Transverse colon (tissue), 4 donors: Measurements from ENCODE around the gene NTF4. TPM values are rescaled to one million over a fixed set of nuclear protein-coding genes. Genes with fewer than 3 reads are reported as not detected.
"Not testable (repeated sequence)": the region's sequence is repeated elsewhere in the genome, so short reads cannot be mapped to it uniquely, and the experiment has no call there.

Source experiments
- DNase-seq: peaks from one replicate; pipeline ENCODE4 v3.0.0-alpha.2; 2019
- H3K27ac ChIP-seq, 4 donors: fragments of 200-600 bp; sonication (generic); 2 replicates each; pipeline ENCODE4 v1.5.1; 2016 to 2018; ENCODE audit warnings: inconsistent platforms in 4 of 4
- H3K27me3 ChIP-seq: fragments of 200-600 bp; sonication (generic); 2 replicates; pipeline ENCODE4 v1.5.1; 2017; ENCODE audit warnings: inconsistent platforms
- H3K36me3 ChIP-seq, 4 donors: fragments of 200-600 bp; sonication (generic); 2 replicates each; pipeline ENCODE4 v1.5.1; 2017 to 2019; ENCODE audit warnings: inconsistent platforms in 4 of 4
- H3K4me1 ChIP-seq, 4 donors: fragments of 200-600 bp; sonication (generic); 2 replicates each; pipeline ENCODE4 v1.5.1; 2017 to 2020; ENCODE audit warnings: inconsistent platforms in 4 of 4
- H3K4me3 ChIP-seq, 4 donors: fragments of 200-600 bp; sonication (generic); 1 replicate in 1 of 4; 2 replicates in 3 of 4; pipeline versions ENCODE4 v1.5.1 to v1.6.1; 2017 to 2019; ENCODE audit warnings: inconsistent platforms in 4 of 4
- H3K9me3 ChIP-seq, 2 donors: fragments of 200-600 bp; sonication (generic); 2 replicates each; pipeline ENCODE4 v1.5.1; 2017 to 2019; ENCODE audit warnings: inconsistent platforms in 2 of 2
- EP300 ChIP-seq: sonication (generic); formaldehyde crosslinking; IDR thresholded peaks from one replicate; pipeline ENCODE4 v1.6.1; 2017; ENCODE audit warnings: antibody characterized with exemption, low read depth
- POLR2A ChIP-seq: fragments of 450-650 bp; IDR thresholded peaks from one replicate; pipeline ENCODE4 v1.6.1; 2016; ENCODE audit warnings: antibody characterized with exemption, mild to moderate bottlenecking, moderate library complexity
- POLR2AphosphoS5 ChIP-seq, 3 donors: sonication (generic); formaldehyde crosslinking; IDR thresholded peaks; one replicate each; pipeline ENCODE4 v1.6.1; 2016; ENCODE audit warnings: antibody characterized with exemption in 3 of 3
- WGBS, 2 donors: methylation state at CpG; one replicate each; pipeline ENCODE4 v1.1.5; 2018; ENCODE audit warnings: low coverage in 1 of 2; 5-methylcytosine and 5-hydroxymethylcytosine counted together
- in situ Hi-C, 4 donors: fragments of 200-750 bp; cut with MboI; loops; one replicate each; pipeline versions ENCODE4 v1.15.0 to v1.15.1; 2017; ENCODE audit warnings: low sequenced_read_pairs in 3 of 4, low pct_ligation_motif_present in 1 of 4, low pct_unique_long_range_greater_than_20kb in 1 of 4
- intact Hi-C: fragments of 100-400 bp; cut with DNase I; formaldehyde crosslinking; loops from one replicate; pipeline ENCODE4 v1.15.1; 2023; ENCODE audit warnings: low total_unique reads
- total RNA-seq, 4 donors: library from RNA; depleted of rRNA; stranded (reverse); fragments of >200 nt; gene quantifications; one replicate each; pipeline ENCODE4 v1.1.0, GENCODE V29; 2016
- TF ChIP-seq, protein P1 (sequence below), 5 experiments: fragments of 200-600 bp in 3 of 5; fragments of 450-650 bp in 2 of 5; sonication (generic) in 3 of 5; IDR thresholded peaks; 1 replicate in 2 of 5; 2 replicates in 3 of 5; pipeline ENCODE4 v1.5.1; 2016 to 2017; ENCODE audit warnings: antibody characterized with exemption in 5 of 5, inconsistent platforms in 3 of 5, mild to moderate bottlenecking in 2 of 5, moderate library complexity in 1 of 5

The NTF4 gene
- total RNA-seq, 4 donors from 2014 or later = not detected

DNA sequence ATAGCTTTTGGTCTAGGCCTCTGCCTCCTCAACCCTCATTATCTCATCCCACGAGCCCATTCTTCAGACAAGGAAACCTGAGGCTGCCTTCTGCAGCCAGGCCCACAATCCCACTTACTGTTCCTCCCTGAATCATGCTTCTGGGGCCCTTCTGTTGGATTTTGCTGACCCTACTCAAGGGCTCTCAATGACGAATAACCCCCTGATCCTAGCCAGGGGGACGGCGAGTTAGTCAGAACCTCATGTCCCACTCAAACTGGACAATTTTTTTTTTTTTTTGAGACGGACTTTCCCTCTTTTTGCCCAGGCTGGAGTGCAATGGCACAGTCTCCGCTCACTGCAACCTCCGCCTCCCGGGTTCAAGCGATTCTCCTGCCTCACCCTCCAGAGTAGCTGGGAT lies 42.5 kb downstream of the NTF4 start:
- no peak for DNase-seq
- H3K4me1 ChIP-seq = peaks cover 9 to 25% (median 23%) of the 10 kb centered on the region in 4 donors
- no peak overlapping the region for H3K27ac ChIP-seq
- no peak overlapping the region for H3K4me3 ChIP-seq
- 88 to 94% methylated on average over 8 to 9 of the region's 9 CpGs for WGBS, 2 donors
- TF ChIP-seq EP300 = no peak
- TF ChIP-seq, protein P1, sequence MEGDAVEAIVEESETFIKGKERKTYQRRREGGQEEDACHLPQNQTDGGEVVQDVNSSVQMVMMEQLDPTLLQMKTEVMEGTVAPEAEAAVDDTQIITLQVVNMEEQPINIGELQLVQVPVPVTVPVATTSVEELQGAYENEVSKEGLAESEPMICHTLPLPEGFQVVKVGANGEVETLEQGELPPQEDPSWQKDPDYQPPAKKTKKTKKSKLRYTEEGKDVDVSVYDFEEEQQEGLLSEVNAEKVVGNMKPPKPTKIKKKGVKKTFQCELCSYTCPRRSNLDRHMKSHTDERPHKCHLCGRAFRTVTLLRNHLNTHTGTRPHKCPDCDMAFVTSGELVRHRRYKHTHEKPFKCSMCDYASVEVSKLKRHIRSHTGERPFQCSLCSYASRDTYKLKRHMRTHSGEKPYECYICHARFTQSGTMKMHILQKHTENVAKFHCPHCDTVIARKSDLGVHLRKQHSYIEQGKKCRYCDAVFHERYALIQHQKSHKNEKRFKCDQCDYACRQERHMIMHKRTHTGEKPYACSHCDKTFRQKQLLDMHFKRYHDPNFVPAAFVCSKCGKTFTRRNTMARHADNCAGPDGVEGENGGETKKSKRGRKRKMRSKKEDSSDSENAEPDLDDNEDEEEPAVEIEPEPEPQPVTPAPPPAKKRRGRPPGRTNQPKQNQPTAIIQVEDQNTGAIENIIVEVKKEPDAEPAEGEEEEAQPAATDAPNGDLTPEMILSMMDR (IDR thresholded peaks at IDR 0.05) = no peak
- no peak for TF ChIP-seq POLR2A
- in situ Hi-C loops = no loop called here
- no peaks in the 10 kb centered on the region for H3K36me3 ChIP-seq
- H3K9me3 ChIP-seq = no peaks in the 10 kb centered on the region
- intact Hi-C loops = no loop called here
- H3K27me3 ChIP-seq = peaks cover 40% of the 10 kb centered on the region

- Histone ChIP-seq H3K27ac (no peak overlapping the region), H3K36me3 (no peaks in the 10 kb centered on the region), H3K9me3 (no peaks in the 10 kb centered on the region), H3K27me3 (peaks cover 40% of the 10 kb centered on the region), H3K4me1 (peaks cover 9 to 25% (median 23%) of the 10 kb centered on the region in 4 donors), H3K4me3 (no peak overlapping the region)
- TF ChIP-seq EP300 (no peak), POLR2AphosphoS5 (IDR thresholded peaks at IDR 0.05) (no peak), POLR2A (no peak)
- TF ChIP-seq, protein P1 (IDR thresholded peaks at IDR 0.05) = no peak
- in situ Hi-C loops = no loop called here
- DNase-seq = no peak
- intact Hi-C loops = no loop called here
- 14 to 28% methylated on average over 4 to 16 of the region's 16 CpGs for WGBS, 2 donors
Measured at GRCh38 chr19:49020931-49021895, 43.4 kb downstream of the NTF4 start.

- DNase-seq = no peak
- in situ Hi-C loops (no loop called here), intact Hi-C loops (no loop called here)
- WGBS, 2 donors = 71% methylated on average over 11 of the region's 11 CpGs; no CpG with 5 or more reads in 1 of the 2 donors
- Histone ChIP-seq H3K4me3 (no peak overlapping the region), H3K4me1 (peaks cover 9 to 25% (median 23%) of the 10 kb centered on the region in 4 donors), H3K36me3 (no peaks in the 10 kb centered on the region), H3K9me3 (no peaks in the 10 kb centered on the region), H3K27ac (no peak overlapping the region), H3K27me3 (peaks cover 40% of the 10 kb centered on the region)
- TF ChIP-seq POLR2AphosphoS5 (IDR thresholded peaks at IDR 0.05) = no peak
- TF ChIP-seq, protein P1 (IDR thresholded peaks at IDR 0.05) = no peak
Measured at GRCh38 chr19:49020342-49020741, 44.3 kb downstream of the NTF4 start.

GRCh38 chr19:49019242-49019932 lies 45.2 kb downstream of the NTF4 start:
- in situ Hi-C loops = no loop called here
- peaks cover 9 to 25% (median 23%) of the 10 kb centered on the region in 4 donors for H3K4me1 ChIP-seq
- H3K27me3 ChIP-seq = peaks cover 40% of the 10 kb centered on the region
- WGBS, 2 donors = 29% methylated on average over 32 of the region's 41 CpGs; no CpG with 5 or more reads in 1 of the 2 donors
- peak overlapping the region in 3 of 4 donors; percentile 30 to 59 (median 39) for H3K4me3 ChIP-seq
- intact Hi-C loops = no loop called here
- H3K9me3 ChIP-seq = no peaks in the 10 kb centered on the region
- no peak for TF ChIP-seq POLR2AphosphoS5 (IDR thresholded peaks at IDR 0.05)
- TF ChIP-seq POLR2A = no peak
- TF ChIP-seq, protein P1 (IDR thresholded peaks at IDR 0.05) = peak in 1 of 5 experiments; percentile 12
- TF ChIP-seq EP300 = no peak
- H3K36me3 ChIP-seq = no peaks in the 10 kb centered on the region
- peak; percentile 84 for DNase-seq
- no peak overlapping the region for H3K27ac ChIP-seq

DNA sequence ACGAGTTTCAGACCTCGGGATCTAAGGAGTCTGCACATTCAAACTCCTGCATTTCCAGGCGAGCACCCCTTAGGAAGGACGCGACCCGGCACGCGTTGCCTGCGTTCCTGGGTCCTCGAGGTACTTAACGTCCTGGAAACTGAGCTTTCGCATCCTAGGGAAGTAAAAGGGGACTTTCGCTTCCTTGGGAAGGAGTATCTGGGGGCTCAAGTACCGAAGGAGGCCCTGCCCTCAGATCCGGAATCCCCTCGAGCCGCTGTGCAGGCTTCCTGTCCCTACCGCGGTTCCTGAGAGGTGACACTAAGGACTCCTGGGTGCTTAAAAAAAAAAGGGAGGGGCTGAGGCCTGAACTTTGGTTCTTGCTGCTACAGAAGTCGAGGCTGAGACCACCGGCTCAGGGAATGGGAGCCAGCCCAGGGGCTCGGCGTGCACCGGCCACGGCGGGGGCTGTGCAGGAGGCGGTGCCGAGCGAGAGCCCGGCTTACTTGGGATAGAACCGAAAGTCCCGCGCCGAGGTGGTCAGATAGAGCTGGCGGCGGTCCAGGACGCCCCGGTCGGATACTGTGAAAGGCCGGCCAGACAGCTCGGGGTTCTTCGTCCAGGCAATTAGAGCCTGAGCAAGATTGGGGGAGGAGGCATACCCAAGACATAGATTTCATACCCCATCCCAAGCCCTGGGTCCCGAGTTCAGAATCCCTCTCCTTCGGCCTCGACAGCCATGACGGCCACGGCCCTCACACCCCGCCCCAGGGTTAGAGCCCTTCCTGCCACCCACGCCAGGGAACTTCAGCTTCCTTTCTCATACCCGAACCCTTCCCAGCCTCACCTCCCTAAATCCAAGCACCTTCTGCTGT lies 46.0 kb downstream of the NTF4 start:
- peak; percentile 27 for DNase-seq
- H3K9me3 ChIP-seq, H3K27ac ChIP-seq, intact Hi-C loops, H3K36me3 ChIP-seq, in situ Hi-C loops: not testable (repeated sequence)
- H3K27me3 ChIP-seq = peaks cover 40% of the 10 kb centered on the region
- H3K4me3 ChIP-seq = peak overlapping the region; percentile 19 to 59 (median 34)
- H3K4me1 ChIP-seq = peaks cover 9 to 25% (median 23%) of the 10 kb centered on the region in 4 donors
- 3% methylated on average over 44 of the region's 50 CpGs; no CpG with 5 or more reads in 1 of the 2 donors for WGBS, 2 donors
